HG02981 (cell line): Measurements from ENCODE around the gene CNKSR1.

ENCODE experiments used
- ATAC-seq: cut with Tn5 transposase; IDR thresholded peaks from one replicate; pipeline ENCODE4 v1.9.1; 2021; ENCODE audit warnings: mild to moderate bottlenecking, moderate library complexity; ENCODE audit not compliant: unreplicated experiment

Gene CNKSR1

DNA sequence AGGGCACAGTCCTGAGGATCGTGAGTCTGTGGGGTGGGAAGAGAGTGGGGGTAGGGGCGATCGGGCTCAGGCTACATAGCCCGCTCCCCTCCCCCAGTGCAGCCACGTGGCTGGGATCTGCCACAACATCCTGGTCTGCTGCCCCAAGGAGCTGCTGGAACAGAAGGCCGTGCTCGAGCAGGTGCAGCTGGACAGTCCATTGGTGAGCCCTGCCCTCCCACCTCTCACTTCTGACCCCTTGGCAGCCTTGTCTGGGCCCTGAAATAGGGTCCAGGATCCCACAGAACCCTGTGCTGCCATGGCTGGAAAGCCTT lies 5.0 kb downstream of the CNKSR1 start:
- ATAC-seq: no peak

DNA sequence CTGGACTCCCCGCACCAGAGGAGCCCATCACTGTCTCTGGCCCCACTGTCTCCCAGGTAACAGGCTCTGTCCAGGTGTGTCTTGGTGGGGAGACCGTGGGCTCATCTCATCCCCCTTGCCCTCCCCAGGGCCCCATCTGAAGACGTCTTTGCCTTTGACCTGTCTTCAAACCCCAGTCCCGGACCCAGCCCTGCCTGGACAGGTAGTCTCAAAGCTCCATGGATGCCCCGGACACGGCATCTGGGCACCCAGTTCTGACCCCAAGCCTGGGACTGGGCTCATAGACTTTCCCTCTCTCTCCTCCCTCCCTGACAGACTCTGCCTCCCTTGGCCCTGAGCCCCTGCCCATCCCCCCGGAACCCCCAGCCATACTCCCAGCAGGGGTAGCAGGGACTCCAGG lies 6.8 kb downstream of the CNKSR1 start:
- no peak for ATAC-seq

DNA sequence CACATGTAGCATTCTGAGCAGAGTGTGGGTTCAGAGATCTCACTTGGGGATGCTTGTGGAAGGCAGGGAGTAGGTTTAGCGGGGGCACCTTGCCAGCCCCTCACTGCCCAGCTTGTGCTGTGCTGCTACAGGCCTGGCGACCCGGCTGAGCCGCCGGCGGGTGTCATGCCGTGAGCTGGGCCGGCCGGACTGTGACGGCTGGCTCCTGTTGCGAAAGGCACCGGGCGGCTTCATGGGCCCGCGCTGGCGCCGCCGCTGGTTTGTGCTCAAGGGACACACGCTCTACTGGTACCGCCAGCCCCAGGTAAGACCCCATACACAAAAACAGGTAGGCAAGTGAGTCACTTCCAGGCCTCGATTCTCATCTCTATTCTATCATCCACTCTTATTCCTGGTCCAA lies 7.6 kb downstream of the CNKSR1 start:
- no peak for ATAC-seq

DNA sequence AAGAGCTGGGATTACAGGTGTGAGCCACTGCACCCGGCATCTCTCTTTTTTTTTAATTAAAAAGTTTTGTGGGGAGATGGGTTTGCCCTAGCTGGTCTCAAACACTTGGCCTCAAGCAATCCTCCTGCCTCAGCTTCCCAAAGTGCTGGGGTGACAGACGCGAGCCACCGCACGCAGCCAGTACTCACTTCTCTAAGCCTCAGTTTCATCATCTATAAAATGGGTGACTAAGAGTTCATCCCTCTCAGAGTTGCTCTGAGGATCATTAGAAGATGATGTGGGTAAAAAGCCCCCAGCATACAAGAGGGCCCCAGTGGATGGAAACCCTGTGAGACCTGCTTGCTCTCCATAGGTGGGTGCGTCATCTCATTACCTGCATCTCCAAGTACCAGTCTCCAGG lies 10.6 kb downstream of the CNKSR1 start:
- no peak for ATAC-seq

DNA sequence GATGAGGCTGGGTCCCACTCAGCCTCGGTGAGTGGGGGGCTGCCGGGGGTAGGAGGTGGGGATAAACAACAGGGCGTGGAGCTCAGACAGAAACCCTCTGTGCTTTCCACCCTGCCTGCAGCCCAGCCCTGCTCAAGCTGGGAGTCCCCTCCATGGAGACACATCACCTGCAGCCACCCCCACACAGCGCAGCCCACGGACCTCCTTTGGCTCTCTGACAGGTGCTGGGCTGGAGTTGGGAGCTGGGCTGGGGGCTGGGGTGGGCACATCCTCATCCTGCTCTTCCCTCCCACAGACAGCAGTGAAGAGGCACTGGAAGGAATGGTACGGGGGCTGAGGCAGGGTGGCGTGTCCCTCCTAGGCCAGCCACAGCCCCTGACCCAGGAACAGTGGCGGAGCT lies 11.2 kb downstream of the CNKSR1 start:
- ATAC-seq: no peak

DNA sequence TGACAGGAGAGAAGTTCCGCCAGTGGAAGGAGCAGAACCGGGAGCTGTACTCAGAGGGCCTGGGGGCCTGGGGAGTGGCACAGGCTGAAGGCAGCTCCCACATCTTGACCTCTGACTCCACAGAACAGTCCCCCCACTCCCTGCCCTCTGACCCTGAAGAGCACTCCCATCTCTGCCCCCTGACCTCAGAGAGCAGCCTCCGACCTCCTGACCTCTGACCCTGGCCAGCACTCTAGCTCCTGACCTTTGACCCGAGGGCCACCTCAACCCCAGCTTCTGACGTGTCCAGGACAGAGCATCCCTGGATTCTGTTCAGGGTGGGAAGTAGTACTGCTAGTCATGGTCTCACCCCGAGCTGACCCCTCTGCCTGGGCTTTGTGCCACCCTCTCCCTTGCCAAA lies 12.0 kb downstream of the CNKSR1 start:
- no peak for ATAC-seq

DNA sequence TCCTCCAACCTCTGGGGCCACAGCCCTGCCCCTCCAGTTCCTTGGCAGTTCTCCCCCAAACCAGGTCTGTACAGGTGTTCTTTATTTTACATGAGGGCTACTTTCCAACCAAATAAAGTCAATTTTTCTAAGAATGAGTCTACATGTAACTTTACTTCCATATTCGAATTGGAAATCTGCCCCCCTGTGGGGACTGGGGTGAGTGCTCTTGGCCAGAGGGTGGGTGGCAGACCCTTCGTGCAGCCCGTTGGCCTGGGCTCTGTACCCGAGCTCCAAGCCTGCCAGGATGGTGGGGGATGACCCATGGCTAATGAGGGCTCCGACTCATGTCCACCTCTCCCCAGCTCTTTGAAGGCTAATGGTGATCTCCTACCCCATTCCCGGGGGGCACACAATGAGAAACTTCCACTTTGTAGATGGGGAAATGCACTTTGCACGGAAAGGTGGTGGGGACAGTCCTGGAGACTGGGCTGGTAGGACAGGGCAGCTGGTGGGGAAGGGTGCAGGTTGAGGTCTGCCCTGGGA lies 12.5 kb downstream of the CNKSR1 start:
- no peak for ATAC-seq

DNA sequence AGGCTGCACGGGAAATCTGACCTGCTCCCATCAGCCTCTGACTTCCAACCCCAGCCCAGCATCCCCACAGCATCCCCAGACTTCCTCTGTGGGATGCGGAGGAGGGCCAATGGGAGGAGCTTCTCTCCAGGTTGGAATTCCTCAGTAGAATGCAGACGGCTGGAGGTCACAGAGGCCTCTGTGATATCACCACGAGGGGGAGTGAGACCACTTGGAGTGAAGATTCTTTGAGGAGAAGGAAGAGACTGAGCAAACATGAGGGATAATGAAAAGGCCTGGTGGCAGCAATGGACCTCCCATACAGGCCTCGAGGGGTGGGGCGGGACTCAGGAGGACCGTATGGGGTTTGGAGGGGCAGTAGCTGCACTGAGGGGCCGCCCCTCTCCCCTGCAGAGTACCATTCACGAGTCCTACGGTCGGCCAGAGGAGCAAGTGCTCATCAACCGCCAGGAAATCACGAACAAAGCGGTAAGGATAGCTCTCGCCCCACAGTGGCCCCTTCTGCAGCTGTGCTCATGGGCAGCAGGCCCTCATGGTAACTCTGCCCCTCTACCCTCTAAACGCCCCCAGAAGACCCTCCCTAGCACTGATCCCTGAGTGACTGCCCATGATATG lies 13.2 kb downstream of the CNKSR1 start, which contains the start of gene CATSPER4:
CATSPER4 (plus strand) TSS at position 230 of the 615 bp plus-strand sequence; CDS start at position 256, 26 bp downstream.
- ATAC-seq: no peak

DNA sequence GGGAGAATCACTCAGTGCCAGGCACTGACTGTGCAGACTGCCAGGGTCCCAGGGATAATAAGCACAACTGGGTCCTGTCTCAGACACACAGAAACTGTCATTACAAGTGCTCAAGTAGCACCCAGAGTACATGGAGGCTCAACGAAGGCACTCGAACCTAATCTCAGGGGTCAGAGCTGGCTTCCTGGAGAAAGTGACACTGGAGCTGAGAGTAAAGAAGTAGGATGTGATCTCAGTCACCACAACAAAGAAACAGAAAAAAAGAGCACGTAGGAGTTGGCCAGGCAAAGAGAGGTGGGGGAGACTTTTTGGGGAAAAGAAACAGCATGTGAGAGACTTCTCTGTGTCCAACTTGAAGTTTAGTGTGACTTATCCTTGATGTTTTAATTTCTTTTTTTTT lies 14.4 kb downstream of the CNKSR1 start:
- ATAC-seq: no peak

DNA sequence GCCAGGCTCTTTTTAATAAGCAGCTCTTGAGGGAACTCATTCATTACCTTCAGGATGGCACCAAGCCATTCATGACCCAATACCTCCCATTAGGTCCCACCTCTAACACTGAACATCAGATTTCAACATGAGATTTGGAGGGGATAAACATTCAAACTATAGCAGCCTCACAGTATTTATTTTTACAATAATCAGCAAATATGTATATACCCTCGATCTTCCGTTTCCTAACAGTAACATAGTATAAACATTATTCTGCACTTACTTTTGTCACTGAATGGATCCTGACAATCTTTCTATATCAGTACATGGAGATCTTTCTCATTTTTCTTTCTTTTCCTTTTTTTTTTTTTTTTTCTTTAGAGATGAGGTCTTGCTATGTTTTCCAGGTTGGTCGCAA lies 18.5 kb downstream of the CNKSR1 start:
- no peak for ATAC-seq

DNA sequence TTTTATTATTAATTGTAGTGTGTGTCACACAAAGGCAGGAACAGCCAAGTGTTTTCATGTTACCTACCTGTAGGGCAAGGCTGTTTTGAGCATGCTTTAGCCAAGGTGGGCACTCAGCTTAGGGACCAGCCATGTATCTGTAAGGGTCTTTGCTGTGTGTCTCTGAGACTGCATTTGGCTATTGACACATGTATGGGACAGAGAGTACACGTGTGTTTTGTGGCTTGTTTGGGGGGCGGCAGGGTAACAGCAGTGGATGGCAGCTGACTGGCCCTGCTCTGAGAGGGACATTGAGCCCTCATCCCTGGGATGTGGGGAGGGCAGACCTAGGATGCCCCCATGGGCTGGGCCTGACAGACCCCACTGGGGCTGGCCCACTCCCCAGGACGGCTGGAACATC lies 20.0 kb downstream of the CNKSR1 start:
- no peak for ATAC-seq

DNA sequence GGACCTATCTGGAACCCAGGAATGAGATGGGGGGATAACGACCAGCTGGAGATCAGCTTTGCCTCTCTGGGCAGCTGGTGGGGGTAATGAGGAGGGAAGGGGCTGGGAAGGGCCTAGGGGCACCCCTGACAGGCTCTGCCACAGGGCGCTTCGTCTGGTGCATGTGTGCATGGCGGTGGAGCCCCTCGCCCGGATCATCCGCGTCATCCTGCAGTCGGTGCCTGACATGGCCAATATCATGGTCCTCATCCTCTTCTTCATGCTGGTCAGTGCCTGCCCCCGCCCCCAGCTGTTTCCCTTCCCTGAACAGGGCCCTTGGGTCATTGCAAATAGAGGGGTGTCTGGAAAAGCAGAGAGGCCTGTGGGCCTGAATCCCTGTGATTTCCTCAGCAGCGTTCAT lies 20.5 kb downstream of the CNKSR1 start:
- ATAC-seq: no peak

DNA sequence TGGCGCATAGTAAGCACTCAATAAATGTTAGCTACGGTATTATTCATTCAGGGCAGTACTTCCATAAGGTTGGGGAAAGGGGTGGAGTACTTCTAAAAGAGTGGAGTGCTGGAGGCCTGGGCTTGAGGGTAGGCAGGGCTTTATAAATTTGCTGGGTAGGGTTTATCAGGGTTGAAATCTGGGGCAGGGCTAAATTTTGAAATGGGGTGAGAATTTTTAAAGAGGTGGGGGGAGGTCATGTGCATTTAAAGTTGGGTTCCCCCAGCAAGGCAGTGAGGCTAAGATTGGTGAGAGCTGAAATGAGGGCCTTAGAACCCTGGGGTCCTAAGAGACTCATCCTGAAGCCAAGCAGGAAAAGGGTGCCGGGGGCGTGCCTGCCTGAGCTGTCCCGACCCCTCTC lies 23.1 kb downstream of the CNKSR1 start:
- no peak for ATAC-seq

DNA sequence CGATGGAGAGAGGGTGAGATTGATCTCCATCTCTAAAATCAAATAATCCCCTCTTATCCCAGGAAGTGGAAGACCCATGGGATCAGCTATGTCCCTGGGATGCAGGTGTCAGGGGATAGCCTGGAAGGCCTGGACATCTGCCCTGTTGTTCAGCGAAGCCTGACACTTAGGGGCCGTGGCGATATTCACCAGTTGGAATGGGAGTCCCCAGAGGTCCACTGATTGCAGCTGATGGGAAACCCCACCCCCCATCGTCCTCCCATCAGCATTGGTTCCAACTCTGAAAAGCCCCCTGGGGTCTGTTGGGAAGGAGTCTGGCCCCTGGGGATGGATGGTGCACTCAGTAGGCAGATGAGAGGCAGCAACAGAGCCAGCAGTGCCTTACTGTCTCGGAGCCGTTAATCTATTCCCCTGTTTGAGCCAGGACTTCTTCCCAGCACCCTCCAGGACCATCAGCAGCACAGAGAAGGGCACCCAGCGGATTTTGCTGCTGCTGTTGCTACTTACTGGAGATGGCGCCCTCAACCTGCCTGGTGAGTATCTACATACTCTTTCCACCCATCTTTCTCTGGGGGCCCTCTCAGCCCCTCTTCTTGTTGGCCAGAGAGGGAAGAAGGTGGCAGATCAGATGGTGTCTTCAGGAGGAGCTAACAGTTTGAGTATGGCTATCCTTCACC lies 26.5 kb downstream of the CNKSR1 start:
- no peak for ATAC-seq

DNA sequence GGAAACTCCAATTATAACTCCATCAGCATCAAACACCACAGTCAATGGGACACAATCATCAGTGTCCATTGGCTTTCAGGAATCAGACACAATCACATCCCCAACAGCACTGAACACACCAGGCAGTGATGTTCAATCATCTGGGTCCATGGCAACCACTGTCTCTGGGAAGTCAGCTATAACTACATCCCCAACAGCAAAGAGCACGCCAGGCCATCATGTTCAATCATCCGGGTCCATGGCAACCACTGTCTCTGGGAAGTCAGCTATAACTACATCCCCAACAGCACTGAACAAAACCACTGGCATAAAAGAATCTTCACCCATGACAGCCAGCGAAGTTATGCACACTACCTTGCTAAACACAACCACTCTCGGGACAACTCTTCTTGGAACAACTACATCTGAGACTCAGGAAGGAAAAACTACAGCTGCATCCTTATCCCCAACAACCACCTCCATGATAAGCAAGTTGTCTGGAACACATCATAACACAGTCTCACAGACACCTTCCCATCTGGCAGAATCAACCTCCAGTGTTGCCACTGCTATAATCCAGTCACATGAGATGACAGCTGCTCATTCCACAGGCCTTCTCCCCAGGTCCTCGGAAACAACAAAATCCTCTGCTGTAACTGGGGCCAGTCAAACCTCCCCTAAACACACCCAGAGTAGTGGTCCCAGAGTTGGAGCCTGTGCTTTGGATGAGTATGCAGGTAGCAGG lies 33.0 kb downstream of the CNKSR1 start:
- no peak for ATAC-seq

DNA sequence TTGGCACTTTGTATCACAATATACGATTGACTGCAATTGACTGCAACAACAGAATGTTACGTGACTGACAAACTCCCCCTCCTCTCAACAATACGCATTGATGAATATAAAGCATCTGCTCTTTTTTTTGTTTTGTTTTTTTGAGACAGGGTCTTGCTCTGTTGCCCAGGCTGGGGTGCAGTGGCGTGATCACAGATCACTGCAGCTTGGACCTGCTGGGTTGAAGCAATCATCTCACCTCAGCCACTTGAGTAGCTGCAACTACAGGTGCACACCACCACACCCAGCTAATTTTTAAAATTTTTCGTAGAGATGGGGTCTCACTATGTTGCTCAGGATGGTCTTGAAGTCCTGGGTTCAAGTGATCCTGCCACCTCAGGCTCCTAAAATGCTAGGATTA lies 35.4 kb downstream of the CNKSR1 start:
- no peak for ATAC-seq

DNA sequence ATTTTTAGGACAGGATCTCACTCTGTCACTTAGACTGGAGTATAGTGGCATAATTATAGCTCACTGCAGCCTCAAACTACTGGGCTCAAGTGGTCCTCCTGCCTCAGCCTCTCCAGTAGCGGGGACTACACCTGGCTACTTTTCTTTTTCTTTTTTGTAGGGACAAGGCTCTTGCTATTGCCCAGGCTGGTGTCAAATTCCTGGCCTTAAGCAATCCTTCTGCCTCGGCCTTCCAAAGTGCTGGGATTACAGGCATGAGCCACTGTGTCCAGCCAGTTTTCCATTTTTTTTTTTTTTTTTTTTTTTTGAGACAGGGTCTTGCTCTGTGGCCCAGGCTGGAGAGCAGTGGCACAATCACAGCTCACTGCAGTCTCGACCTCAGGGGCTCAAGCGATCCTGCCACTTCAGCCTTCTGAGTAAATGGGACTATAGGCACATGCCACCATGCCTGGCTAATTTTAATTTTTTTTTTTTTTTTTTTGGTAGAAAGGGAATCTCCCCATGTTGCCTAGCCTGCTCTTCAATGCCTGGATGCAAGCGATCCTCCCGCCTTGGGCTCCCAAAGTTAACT lies 36.1 kb downstream of the CNKSR1 start:
- no peak for ATAC-seq

DNA sequence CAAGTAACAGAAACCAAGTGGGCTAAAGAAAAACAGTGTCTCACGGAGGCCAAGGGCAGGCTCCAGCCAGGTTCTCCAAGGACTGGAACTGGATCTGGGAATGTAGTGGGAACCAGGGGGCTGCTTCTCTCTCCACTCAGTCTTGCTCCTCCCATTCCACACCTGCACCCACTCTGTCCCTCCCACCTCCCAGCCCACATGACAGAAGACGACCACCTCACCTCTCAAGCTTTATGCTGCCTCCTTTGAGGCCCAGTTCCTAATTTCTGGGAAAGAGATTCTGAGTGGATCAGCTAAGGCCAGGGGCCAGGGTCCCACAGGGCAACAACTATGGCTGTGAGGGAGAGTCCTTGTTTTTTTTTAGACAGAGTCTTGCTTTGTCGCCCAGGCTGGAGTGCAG lies 38.0 kb downstream of the CNKSR1 start:
- no peak for ATAC-seq

DNA sequence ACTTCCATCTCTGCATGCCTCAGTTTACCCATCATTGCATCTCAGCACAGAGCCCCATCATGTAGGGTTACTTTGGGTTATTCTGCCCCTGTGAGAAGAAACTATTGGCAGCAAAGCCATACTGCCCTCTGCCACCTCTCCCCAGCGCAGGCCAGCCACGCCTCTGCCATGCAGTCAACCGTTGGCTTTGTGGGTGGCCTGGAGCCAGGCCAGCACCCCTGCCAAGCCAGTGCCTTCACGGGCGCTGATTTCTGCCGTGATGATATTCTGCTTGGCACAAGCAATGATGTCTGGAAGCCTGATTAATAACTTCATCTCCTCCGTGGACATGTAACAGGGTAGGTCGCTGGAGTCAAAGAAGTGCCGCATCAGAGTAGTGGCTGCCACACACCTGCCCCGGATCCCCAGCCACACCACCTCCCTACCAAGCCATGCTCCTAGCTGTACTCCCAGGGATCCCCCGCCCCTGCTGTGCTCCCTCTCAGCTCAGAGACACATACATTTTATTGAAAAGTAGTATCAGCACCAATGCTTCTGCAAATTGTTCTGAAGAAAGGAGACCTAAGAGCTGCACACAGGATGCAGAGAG lies 41.7 kb downstream of the CNKSR1 start:
- ATAC-seq: no peak

DNA sequence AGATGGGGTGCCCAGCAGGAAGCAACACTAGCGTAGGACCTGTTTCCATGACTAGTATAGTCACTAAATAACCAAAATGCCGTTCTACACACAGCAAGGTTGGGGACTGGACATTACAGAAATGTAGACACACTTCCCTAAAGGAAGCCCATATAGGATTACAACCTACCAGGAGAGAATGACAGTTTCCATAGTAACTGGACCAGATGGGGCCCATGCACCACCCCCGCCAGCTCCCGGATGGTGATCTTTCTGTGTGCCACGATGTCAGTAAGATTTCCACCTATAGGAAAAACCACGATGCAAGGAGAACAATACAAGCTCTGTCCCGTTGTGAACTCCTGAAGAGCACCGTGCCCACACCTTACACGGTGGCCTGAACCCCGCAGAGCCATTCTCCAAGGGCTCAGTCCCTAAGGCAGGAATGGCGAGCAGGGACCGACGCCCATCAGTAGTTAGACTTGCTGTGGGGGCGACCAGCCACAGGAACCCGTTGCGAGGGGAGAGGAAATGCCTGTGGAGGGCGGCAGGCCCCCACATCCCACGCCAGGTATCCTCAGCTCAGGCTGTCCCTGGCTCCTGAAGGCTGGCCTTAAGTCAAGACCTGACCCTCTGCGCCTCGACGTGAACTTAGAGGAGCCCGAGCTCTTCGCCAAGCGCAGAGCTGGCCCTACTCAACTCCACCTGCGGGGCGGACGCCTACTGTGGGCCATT lies 43.1 kb downstream of the CNKSR1 start:
- ATAC-seq: no peak

DNA sequence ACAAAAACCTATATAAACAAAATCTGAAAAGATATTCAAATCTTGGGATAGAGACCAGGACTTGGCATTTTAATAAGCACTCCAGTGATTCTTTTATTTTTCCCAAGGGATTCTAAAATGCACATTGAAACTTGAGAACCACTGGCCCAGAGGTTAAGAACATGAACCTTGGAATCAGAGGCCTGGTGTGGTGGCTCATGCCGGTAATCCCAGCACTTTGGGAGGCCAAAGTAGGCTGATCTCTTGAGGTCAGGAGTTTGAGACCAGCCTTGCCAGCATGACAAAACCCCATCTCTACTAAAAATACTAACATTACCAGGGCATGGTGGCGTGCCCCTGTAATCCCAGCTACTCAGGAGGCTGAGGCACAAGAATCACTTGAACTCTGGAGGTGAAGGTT lies 43.8 kb downstream of the CNKSR1 start:
- no peak for ATAC-seq
